Neural crest cell (in vitro differentiated cells): ENCODE measurements around the gene DNAJC10. TPM values are rescaled to one million over a fixed set of nuclear protein-coding genes. Genes with fewer than 3 reads are reported as not detected.

Source experiments
- DNase-seq: peaks from one replicate; pipeline ENCODE4 v3.0.0; 2021; ENCODE audit warnings: low read depth, mixed read lengths, low spot score
- H3K27ac Mint-ChIP-seq: one replicate; pipeline ENCODE4 v1.8.0; 2021; ENCODE audit warnings: mild to moderate bottlenecking, mixed read lengths; ENCODE audit not compliant: unreplicated experiment
- H3K27me3 Mint-ChIP-seq: 2 replicates; pipeline ENCODE4 v1.8.0; 2021; ENCODE audit warnings: low read depth, mild to moderate bottlenecking, mixed read lengths
- H3K36me3 Mint-ChIP-seq: 2 replicates; pipeline ENCODE4 v1.8.0; 2021; ENCODE audit warnings: low read depth, mild to moderate bottlenecking, mixed read lengths
- H3K4me1 Mint-ChIP-seq: 2 replicates; pipeline ENCODE4 v1.8.0; 2021; ENCODE audit warnings: mixed read lengths
- H3K4me3 Mint-ChIP-seq: one replicate; pipeline ENCODE4 v1.8.0; 2021; ENCODE audit warnings: mild to moderate bottlenecking, mixed read lengths
- H3K9me3 Mint-ChIP-seq: 2 replicates; pipeline ENCODE4 v1.8.0; 2021; ENCODE audit warnings: mixed read lengths
- CTCF ChIP-seq: fragments of 200-600 bp; sonication (generic); conservative IDR thresholded peaks from 2 replicates; pipeline ENCODE4 v1.5.0; 2021; ENCODE audit warnings: antibody characterized with exemption, mild to moderate bottlenecking
- total RNA-seq: library from RNA; stranded (reverse); gene quantifications from 2 replicates; pipeline ENCODE4 v1.2.1, GENCODE V29; 2021

DNAJC10 gene
- total RNA-seq, 1 donor from 2014 or later: 114 TPM

- no peak for DNase-seq
- Mint-ChIP-seq H3K4me3 (no peak overlapping the region), H3K27ac (no peak overlapping the region), H3K36me3 (peaks cover 16% of the 10 kb centered on the region), H3K4me1 (peaks cover 25% of the 10 kb centered on the region), H3K9me3 (no peaks in the 10 kb centered on the region), H3K27me3 (no peaks in the 10 kb centered on the region)
- TF ChIP-seq CTCF: no peak
Observed at GRCh38 chr2:182834293-182834692, 118.2 kb downstream of the DNAJC10 start.

GRCh38 chr2:182836451-182836850, 120.4 kb downstream of the DNAJC10 start:
- Mint-ChIP-seq H3K27me3 (no peaks in the 10 kb centered on the region), H3K27ac (no peak overlapping the region), H3K4me1 (peaks cover 33% of the 10 kb centered on the region), H3K9me3 (no peaks in the 10 kb centered on the region), H3K4me3 (no peak overlapping the region), H3K36me3 (peaks cover 16% of the 10 kb centered on the region)
- DNase-seq: no peak
- TF ChIP-seq CTCF: no peak

Other genes with a start within 250 kb of the DNAJC10 start
- 32.9 and 33.4 TPM in 2 replicates for gene FRZB, start 150.4 kb downstream of the DNAJC10 start, total RNA-seq